ENCODE measurements around the gene NAPG. TPM values are rescaled to one million over a fixed set of nuclear protein-coding genes. Genes with fewer than 3 reads are reported as not detected.
"Not testable (repeated sequence)": the region's sequence is repeated elsewhere in the genome, so short reads cannot be mapped to it uniquely, and the experiment has no call there.

NAPG gene
- total RNA-seq, 1 donor from 2014 or later, result 32.0 TPM

- H3K27me3 Mint-ChIP-seq (ENCODE audit: low read depth), result no peaks in the 10 kb centered on the region
- DNase-seq (ENCODE audit: low spot score), result no peak
- H3K27ac Mint-ChIP-seq (ENCODE audit: unreplicated experiment), result no peak overlapping the region
- TF ChIP-seq, protein P1, sequence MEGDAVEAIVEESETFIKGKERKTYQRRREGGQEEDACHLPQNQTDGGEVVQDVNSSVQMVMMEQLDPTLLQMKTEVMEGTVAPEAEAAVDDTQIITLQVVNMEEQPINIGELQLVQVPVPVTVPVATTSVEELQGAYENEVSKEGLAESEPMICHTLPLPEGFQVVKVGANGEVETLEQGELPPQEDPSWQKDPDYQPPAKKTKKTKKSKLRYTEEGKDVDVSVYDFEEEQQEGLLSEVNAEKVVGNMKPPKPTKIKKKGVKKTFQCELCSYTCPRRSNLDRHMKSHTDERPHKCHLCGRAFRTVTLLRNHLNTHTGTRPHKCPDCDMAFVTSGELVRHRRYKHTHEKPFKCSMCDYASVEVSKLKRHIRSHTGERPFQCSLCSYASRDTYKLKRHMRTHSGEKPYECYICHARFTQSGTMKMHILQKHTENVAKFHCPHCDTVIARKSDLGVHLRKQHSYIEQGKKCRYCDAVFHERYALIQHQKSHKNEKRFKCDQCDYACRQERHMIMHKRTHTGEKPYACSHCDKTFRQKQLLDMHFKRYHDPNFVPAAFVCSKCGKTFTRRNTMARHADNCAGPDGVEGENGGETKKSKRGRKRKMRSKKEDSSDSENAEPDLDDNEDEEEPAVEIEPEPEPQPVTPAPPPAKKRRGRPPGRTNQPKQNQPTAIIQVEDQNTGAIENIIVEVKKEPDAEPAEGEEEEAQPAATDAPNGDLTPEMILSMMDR (IDR thresholded peaks at IDR 0.05), result no peak
- peaks cover 2% of the 10 kb centered on the region for H3K4me1 Mint-ChIP-seq (ENCODE audit: low read depth)
- no peaks in the 10 kb centered on the region for H3K9me3 Mint-ChIP-seq (ENCODE audit: low read depth)
- H3K36me3 Mint-ChIP-seq (ENCODE audit: low read depth), result peaks cover 6% of the 10 kb centered on the region
- no peak overlapping the region for H3K4me3 Mint-ChIP-seq (ENCODE audit: unreplicated experiment)
These were observed 59.4 kb downstream of the NAPG start for GRCh38 chr18:10585260-10585659.

- no peak for DNase-seq (ENCODE audit: low spot score)
- TF ChIP-seq, protein P1 (IDR thresholded peaks at IDR 0.05), result no peak
- no peak overlapping the region for H3K4me3 Mint-ChIP-seq (ENCODE audit: unreplicated experiment)
- peaks cover 5% of the 10 kb centered on the region for H3K9me3 Mint-ChIP-seq (ENCODE audit: low read depth)
- peaks cover 7% of the 10 kb centered on the region for H3K36me3 Mint-ChIP-seq (ENCODE audit: low read depth)
- no peak overlapping the region for H3K27ac Mint-ChIP-seq (ENCODE audit: unreplicated experiment)
- no peaks in the 10 kb centered on the region for H3K4me1 Mint-ChIP-seq (ENCODE audit: low read depth)
- no peaks in the 10 kb centered on the region for H3K27me3 Mint-ChIP-seq (ENCODE audit: low read depth)
These were observed 63.1 kb downstream of the NAPG start for GRCh38 chr18:10588975-10589374.

GRCh38 chr18:10590412-10590811 lies 64.6 kb downstream of the NAPG start:
- H3K36me3 Mint-ChIP-seq (ENCODE audit: low read depth), result peaks cover 5% of the 10 kb centered on the region

DNA sequence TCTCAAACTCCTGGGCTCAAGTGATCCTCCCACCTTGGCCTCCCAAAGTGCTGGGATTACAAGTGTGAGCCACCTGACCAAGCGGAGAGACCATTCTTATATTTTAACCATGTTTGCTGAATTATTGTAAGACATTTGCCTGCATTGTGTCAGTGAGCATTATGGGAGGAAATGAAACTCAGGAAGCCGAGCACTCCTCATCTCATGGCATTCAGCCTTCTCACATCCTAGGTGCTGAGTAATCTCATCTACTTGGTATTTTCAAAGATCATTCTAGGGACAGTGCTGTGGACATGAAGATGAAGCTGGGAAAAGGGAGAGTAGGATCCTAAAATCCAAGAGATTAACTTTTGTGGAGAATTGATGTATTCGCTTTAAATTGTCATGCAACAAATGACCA lies 66.1 kb downstream of the NAPG start:
- Mint-ChIP-seq H3K27ac (ENCODE audit: unreplicated experiment) (no peak overlapping the region), H3K9me3 (ENCODE audit: low read depth) (peaks cover 5% of the 10 kb centered on the region), H3K36me3 (ENCODE audit: low read depth) (peaks cover 1% of the 10 kb centered on the region), H3K27me3 (ENCODE audit: low read depth) (no peaks in the 10 kb centered on the region), H3K4me1 (ENCODE audit: low read depth) (no peaks in the 10 kb centered on the region), H3K4me3 (ENCODE audit: unreplicated experiment) (no peak overlapping the region)
- DNase-seq (ENCODE audit: low spot score), result no peak
- TF ChIP-seq, protein P1 (IDR thresholded peaks at IDR 0.05), result no peak

More at GRCh38 chr18:10590412-10590811, 64.6 kb downstream of the NAPG start:
- H3K4me1 Mint-ChIP-seq (ENCODE audit: low read depth), result no peaks in the 10 kb centered on the region
- H3K9me3 Mint-ChIP-seq (ENCODE audit: low read depth), result peaks cover 5% of the 10 kb centered on the region
- TF ChIP-seq, protein P1 (IDR thresholded peaks at IDR 0.05), result no peak
- no peak overlapping the region for H3K27ac Mint-ChIP-seq (ENCODE audit: unreplicated experiment)
- no peaks in the 10 kb centered on the region for H3K27me3 Mint-ChIP-seq (ENCODE audit: low read depth)
- no peak overlapping the region for H3K4me3 Mint-ChIP-seq (ENCODE audit: unreplicated experiment)
- DNase-seq (ENCODE audit: low spot score), result no peak

DNA sequence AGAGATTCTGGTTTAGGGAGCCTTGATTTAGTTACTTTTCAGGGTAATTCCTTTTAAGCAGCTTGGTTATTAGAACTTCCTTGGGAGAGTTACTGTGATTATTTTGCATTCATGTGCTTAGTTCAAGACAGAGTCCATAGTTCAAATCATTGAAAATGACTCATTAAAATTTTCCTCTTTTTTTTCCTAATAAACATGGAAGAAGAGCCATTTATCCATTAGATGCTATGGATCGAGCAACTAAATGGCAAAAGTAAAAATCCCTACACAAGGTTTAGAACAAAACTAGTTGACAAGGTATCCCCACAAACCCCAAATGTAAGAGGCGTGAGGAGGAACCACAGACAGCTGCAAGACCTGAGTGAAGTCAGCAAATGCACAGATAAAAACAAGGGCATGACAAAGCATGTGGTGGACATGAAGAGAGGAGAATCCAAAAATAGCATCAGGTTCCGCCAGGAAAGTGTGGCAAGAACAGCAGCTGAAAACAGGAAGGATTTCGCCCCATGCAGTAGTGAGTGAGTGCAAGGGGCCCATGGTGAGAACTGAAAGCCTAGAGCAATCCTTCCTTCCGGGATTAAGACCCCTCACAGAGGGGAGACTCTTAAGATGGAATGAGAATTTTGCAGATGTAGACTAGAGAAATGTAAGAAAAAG lies 67.7 kb downstream of the NAPG start:
- H3K27me3 Mint-ChIP-seq (ENCODE audit: low read depth); H3K4me3 Mint-ChIP-seq (ENCODE audit: unreplicated experiment); H3K36me3 Mint-ChIP-seq (ENCODE audit: low read depth); H3K27ac Mint-ChIP-seq (ENCODE audit: unreplicated experiment); DNase-seq (ENCODE audit: low spot score); H3K9me3 Mint-ChIP-seq (ENCODE audit: low read depth); H3K4me1 Mint-ChIP-seq (ENCODE audit: low read depth): not testable (repeated sequence)

- not testable (repeated sequence) for DNase-seq (ENCODE audit: low spot score); H3K27me3 Mint-ChIP-seq (ENCODE audit: low read depth); H3K9me3 Mint-ChIP-seq (ENCODE audit: low read depth); H3K27ac Mint-ChIP-seq (ENCODE audit: unreplicated experiment); H3K36me3 Mint-ChIP-seq (ENCODE audit: low read depth); H3K4me3 Mint-ChIP-seq (ENCODE audit: unreplicated experiment); H3K4me1 Mint-ChIP-seq (ENCODE audit: low read depth)
These were observed 70.1 kb downstream of the NAPG start for GRCh38 chr18:10595917-10596316.

GRCh38 chr18:10597695-10598094 lies 71.9 kb downstream of the NAPG start:
- H3K27me3 Mint-ChIP-seq (ENCODE audit: low read depth); H3K9me3 Mint-ChIP-seq (ENCODE audit: low read depth); H3K4me1 Mint-ChIP-seq (ENCODE audit: low read depth); H3K27ac Mint-ChIP-seq (ENCODE audit: unreplicated experiment); H3K4me3 Mint-ChIP-seq (ENCODE audit: unreplicated experiment); H3K36me3 Mint-ChIP-seq (ENCODE audit: low read depth); DNase-seq (ENCODE audit: low spot score): not testable (repeated sequence)

DNA sequence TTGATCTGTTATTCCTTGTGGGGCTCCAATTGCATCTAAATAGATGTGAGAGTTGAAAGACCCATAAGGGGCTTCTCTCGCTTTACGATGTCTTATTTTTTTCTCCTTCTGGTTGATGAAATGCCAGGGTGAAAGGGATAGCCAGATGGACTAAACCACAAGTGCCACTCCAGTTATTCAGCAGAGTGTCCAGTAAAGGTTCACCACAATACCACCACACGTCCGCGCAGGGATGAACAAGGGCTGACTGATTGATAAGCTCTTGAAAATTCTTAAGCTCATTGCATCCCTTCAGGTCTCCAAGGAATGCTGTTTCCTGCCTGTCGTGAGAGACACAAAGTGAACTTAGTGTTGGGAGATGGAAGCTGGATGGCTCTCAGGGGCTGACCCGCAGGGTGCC lies 74.9 kb downstream of the NAPG start:
- not testable (repeated sequence) for H3K27ac Mint-ChIP-seq (ENCODE audit: unreplicated experiment); DNase-seq (ENCODE audit: low spot score); H3K9me3 Mint-ChIP-seq (ENCODE audit: low read depth); H3K36me3 Mint-ChIP-seq (ENCODE audit: low read depth); H3K27me3 Mint-ChIP-seq (ENCODE audit: low read depth); H3K4me1 Mint-ChIP-seq (ENCODE audit: low read depth); H3K4me3 Mint-ChIP-seq (ENCODE audit: unreplicated experiment)
